GM18498 (cell line): ENCODE results near the gene FERMT2.

Experiments used
- ATAC-seq: cut with Tn5 transposase; IDR thresholded peaks from one replicate; pipeline ENCODE4 v1.9.1; 2021; ENCODE audit warnings: mild to moderate bottlenecking, moderate library complexity; ENCODE audit not compliant: unreplicated experiment

FERMT2 gene

GRCh38 chr14:52829527-52830185 is 121.2 kb downstream of the FERMT2 start:
- no peak for ATAC-seq

DNA sequence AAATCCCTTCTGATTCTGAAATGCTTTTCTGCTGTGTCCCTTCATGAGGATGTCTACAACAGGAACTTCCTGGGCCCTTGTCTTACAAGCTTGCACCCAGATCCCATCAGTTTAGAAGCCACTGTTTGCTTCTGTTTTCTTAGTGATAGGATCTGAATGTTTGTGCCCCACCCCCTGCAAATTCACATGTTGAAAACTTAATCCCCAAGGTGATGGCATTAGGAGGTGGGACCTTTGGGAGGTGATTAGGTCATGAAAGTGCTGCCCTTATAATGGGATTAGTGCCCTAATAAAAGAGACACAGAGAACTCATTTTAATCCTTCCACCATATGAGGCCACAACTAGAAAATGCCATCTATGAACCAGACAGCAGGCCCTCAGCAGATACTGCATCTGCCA is 123.4 kb downstream of the FERMT2 start:
- no peak for ATAC-seq

- ATAC-seq: no peak
Measured at GRCh38 chr14:52825085-52825484, 125.8 kb downstream of the FERMT2 start.

GRCh38 chr14:52824462-52824861 is 126.4 kb downstream of the FERMT2 start:
- no peak for ATAC-seq

DNA sequence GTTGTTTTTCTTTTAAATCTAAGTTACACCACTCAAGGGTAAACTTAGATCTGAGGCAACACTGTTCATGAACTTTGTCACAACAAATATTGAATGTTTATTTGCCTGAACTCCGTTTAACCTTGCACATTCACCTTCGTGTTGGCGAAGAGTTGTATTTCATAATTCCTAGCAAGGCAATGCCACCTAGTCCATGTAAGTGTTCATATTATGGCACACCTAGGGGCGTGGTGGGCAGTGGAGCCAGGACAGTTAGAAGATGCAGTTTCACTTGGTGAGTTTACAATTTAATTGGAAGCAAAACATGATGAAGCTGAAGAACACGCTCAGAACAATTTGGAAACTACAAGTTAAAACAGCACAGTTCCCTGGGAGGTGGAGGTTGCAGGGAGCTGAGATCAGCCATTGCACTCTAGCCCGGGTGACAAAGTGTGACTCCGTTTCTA is 129.0 kb downstream of the FERMT2 start:
- ATAC-seq: no peak

GRCh38 chr14:52808101-52808500 is 142.7 kb downstream of the FERMT2 start:
- no peak for ATAC-seq
